ENCODE data around the gene HOXB5. TPM values are rescaled to one million over a fixed set of nuclear protein-coding genes. Genes with fewer than 3 reads are reported as not detected.

HOXB5 gene
- total and polyA plus RNA-seq, 8 donors = 3.3 to 37.5 (median 28.9) TPM

DNA sequence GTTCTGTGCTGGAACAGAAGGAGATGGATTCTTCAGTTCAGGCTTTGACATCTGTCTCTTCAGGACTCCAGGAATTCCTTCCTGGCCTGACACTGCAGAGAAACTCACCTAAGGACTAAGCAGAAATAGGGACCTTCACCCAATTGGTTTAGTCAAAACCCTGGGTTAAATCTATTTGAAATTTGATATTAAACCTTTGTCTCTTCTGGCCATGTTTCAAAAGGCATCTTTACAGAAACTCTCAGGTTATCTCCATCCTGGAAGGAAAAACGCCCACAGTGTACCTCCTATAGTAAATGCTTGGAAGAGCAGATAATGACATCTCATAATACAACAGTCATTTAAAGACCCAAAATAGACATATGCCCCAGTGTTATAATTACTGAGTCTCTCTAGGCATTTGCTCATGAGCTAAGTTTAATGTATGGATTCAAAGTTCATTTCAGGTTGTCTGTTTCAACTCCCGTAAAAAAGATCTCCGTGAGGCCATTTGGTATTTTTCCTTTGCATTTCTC lies 9.8 kb downstream of the HOXB5 start:
- Histone ChIP-seq H3K4me1 (peaks cover 9 to 63% of the 10 kb centered on the region in 2 donors), H3K27me3 (peaks cover 67 to 100% of the 10 kb centered on the region in 2 donors), H3K36me3 (no peaks in the 10 kb centered on the region), H3K9me3 (no peaks in the 10 kb centered on the region), H3K4me3 (no peak overlapping the region), H3K27ac (peak overlapping the region in 1 of 2 donors; percentile 95)
- intact Hi-C loops (cut with DNase I) = no loop called here
- ATAC-seq (no peak), DNase-seq (no peak)
- TF ChIP-seq, protein P1, sequence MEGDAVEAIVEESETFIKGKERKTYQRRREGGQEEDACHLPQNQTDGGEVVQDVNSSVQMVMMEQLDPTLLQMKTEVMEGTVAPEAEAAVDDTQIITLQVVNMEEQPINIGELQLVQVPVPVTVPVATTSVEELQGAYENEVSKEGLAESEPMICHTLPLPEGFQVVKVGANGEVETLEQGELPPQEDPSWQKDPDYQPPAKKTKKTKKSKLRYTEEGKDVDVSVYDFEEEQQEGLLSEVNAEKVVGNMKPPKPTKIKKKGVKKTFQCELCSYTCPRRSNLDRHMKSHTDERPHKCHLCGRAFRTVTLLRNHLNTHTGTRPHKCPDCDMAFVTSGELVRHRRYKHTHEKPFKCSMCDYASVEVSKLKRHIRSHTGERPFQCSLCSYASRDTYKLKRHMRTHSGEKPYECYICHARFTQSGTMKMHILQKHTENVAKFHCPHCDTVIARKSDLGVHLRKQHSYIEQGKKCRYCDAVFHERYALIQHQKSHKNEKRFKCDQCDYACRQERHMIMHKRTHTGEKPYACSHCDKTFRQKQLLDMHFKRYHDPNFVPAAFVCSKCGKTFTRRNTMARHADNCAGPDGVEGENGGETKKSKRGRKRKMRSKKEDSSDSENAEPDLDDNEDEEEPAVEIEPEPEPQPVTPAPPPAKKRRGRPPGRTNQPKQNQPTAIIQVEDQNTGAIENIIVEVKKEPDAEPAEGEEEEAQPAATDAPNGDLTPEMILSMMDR (IDR thresholded peaks at IDR 0.05) = no peak

DNA sequence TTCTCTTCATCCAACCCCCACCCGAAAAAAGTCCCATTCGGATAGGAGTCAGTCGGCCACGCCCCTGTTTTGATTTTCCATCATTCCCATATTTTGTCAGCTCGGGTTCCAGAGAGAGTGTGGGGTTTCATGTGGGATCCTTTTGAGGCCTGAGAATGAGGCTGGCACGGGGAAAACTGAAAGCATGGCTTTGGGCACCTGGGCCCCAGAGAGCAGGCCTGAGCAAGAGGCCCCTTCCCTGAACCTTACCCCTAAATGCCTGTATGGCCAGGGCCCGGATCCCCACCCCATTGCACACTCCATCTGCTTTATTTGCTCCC lies 10.9 kb downstream of the HOXB5 start:
- TF ChIP-seq, protein P1 (IDR thresholded peaks at IDR 0.05) = no peak
- Histone ChIP-seq H3K27ac (peak overlapping the region; percentile 62 to 95), H3K4me1 (peaks cover 9 to 60% of the 10 kb centered on the region in 2 donors), H3K27me3 (peaks cover 67 to 100% of the 10 kb centered on the region in 2 donors), H3K36me3 (no peaks in the 10 kb centered on the region), H3K9me3 (no peaks in the 10 kb centered on the region), H3K4me3 (no peak overlapping the region)
- intact Hi-C loops (cut with DNase I) = no loop called here
- DNase-seq (no peak), ATAC-seq (no peak)

DNA sequence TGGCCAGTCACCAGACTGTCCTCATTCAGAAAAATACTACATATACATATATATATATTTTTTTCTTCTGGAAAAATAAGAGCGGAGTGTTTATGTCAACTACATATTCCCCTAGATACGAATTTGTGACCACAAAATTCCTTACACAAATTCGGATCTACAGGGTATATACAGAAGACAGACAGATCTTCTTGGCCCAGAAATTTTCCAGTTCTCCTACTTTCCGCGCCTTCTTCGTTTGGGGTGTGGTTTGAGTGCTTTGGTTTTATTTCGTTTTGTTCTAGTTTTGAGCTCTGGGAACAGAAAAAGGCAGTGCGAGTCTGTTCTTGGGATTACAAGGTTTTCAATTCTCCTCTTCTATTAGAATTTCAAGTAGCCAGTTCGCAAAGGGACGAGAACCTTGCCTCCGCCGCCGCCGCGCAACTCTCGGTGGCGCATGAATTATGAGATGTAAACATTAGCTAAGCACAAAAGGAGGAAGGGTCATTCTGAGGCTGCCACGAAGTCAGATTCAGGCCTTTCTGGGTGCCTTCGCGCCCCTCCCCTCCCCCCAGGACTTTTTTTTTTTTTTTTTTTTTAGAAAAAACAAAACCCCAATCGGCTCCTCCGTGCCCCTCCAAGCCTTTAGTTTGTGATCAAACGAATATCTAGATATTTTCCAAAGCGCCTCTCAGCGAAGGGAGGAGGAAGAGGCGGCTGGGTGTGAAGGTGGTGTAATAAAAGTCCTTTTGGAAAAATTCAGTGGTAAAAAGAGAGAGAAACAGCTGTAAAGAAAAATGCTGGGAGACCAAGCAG lies 13.6 kb downstream of the HOXB5 start:
- Histone ChIP-seq H3K4me1 (peaks cover 9 to 56% of the 10 kb centered on the region in 2 donors), H3K27ac (peak overlapping the region; percentile 62 to 95), H3K27me3 (peaks cover 66 to 100% of the 10 kb centered on the region in 2 donors), H3K4me3 (peak overlapping the region in 1 of 2 donors; percentile 7), H3K9me3 (no peaks in the 10 kb centered on the region), H3K36me3 (no peaks in the 10 kb centered on the region)
- ATAC-seq = no peak
- DNase-seq = peak in 1 of 4 donors; percentile 82
- intact Hi-C loops (cut with DNase I) = no loop called here
- TF ChIP-seq, protein P1 (IDR thresholded peaks at IDR 0.05) = no peak

DNA sequence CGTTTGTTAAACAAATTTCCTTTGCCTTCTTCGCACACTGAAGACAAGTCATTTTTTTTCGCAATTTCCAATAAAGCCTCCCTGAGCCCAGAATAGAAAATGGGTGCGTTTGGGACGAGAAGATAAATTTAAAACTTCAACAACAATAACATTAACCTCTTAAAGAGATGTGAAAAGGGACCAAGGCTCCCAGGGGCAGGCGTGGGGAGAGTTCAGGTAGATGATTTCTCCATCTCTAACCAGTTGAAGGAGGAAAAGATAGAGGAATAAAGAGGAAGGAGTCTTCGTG lies 14.2 kb downstream of the HOXB5 start:
- no peak for ATAC-seq

More for the DNA sequence above, 14.2 kb downstream of the HOXB5 start:
- DNase-seq = no peak
- Histone ChIP-seq H3K9me3 (no peaks in the 10 kb centered on the region), H3K4me1 (peaks cover 9 to 53% of the 10 kb centered on the region in 2 donors), H3K27ac (peak overlapping the region; percentile 72 to 95), H3K4me3 (peak overlapping the region in 1 of 2 donors; percentile 46), H3K36me3 (no peaks in the 10 kb centered on the region), H3K27me3 (peaks cover 67 to 100% of the 10 kb centered on the region in 2 donors)
- intact Hi-C loops (cut with DNase I) = no loop called here
- TF ChIP-seq, protein P1 (IDR thresholded peaks at IDR 0.05) = no peak

All from left lung (tissue), 10 donors.